HG03060 (cell line): ENCODE data around the gene TBX20.
"Not testable (repeated sequence)": the region's sequence is repeated elsewhere in the genome, so short reads cannot be mapped to it uniquely, and the experiment has no call there.

Experiments
- ATAC-seq: cut with Tn5 transposase; IDR thresholded peaks from one replicate; pipeline ENCODE4 v1.9.1; 2021; ENCODE audit warnings: low read depth, moderate number of reproducible peaks; ENCODE audit not compliant: unreplicated experiment

TBX20 gene

DNA sequence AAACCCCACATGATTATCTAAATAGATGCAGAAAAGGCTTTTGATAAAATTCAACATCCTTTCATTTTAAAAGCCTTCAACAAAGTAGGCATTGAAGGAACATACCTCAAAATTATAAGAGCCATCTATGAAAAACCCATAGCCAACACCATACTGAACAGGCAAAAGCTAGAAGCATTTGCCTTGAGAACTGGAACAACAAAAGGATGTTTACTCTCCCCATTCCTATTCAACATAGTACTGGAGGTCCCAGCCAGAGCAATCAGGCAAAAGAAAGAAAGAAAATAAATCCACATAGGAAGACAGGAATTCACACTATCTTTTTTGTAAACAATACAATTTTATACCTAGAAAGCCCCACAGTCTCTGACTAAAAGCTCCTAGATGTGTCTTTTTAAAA is 86.2 kb downstream of the TBX20 start:
- ATAC-seq = not testable (repeated sequence)

- ATAC-seq = not testable (repeated sequence)
Observed at GRCh38 chr7:35167158-35167557, 86.7 kb downstream of the TBX20 start.

DNA sequence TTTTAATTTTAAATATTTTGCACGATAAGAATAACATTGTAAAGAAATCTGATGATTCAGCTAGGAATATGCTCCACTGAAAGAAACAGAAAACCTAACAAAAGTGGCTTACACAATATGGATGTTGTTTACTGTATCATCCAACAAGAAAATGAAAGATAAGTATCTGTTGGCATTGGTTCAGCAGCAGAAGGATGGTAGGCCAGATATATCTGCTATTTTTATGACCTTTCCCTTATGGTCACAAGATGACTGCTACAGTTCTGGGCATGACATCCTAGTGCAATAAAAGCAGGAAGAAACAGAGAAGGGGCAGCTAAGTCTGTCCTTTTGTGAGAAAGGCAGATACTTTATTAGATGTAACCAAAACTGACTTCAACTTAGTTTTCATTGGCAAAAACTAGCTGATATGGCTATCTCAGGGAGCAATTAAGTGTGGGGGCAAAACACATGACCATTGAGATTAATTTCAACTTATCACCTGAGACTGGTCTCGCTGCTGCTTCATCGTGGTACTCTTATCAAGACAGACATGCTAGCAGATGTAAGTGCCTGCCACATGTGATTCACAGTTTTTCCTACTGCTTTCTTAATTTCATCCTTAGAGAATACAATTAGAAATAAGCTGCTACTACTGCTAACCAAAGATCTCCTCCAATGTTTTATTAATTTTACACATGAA is 92.7 kb downstream of the TBX20 start:
- not testable (repeated sequence) for ATAC-seq
